H9 (cell line): ENCODE data around the gene DUOX1. TPM values are rescaled to one million over a fixed set of nuclear protein-coding genes. Genes with fewer than 3 reads are reported as not detected.

Experiments
- DNase-seq: peaks from one replicate; pipeline ENCODE4 v3.0.0-alpha.2; 2017
- H2AFZ ChIP-seq: one replicate; pipeline ENCODE4 v1.6.1; 2013; ENCODE audit warnings: mild to moderate bottlenecking, low read length, control low read depth, moderate library complexity
- H2AK5ac ChIP-seq: 2 replicates; pipeline ENCODE4 v1.6.1; 2013; ENCODE audit warnings: low read length, control low read depth, mixed read lengths; ENCODE audit not compliant: insufficient read length
- H2BK120ac ChIP-seq: one replicate; pipeline ENCODE4 v1.6.1; 2013; ENCODE audit warnings: low read depth, mild to moderate bottlenecking, low read length, control low read depth, inconsistent platforms; ENCODE audit not compliant: poor library complexity, severe bottlenecking
- H2BK12ac ChIP-seq: 2 replicates; pipeline ENCODE4 v1.6.1; 2013; ENCODE audit warnings: low read length, control low read depth, mixed read lengths, low read depth; ENCODE audit not compliant: insufficient read length
- H2BK15ac ChIP-seq: 2 replicates; pipeline ENCODE4 v1.6.1; 2013; ENCODE audit warnings: low read depth, low read length, control low read depth
- H2BK20ac ChIP-seq: one replicate; pipeline ENCODE4 v1.6.1; 2013; ENCODE audit warnings: low read depth, mild to moderate bottlenecking, low read length, control low read depth, inconsistent platforms; ENCODE audit not compliant: poor library complexity, severe bottlenecking
- H2BK5ac ChIP-seq: 2 replicates; pipeline ENCODE4 v1.6.1; 2013; ENCODE audit warnings: low read length, control low read depth, mixed read lengths; ENCODE audit not compliant: insufficient read length
- H3K14ac ChIP-seq: 2 replicates; pipeline ENCODE4 v1.6.1; 2013; ENCODE audit warnings: low read length, control low read depth; ENCODE audit not compliant: insufficient read depth
- H3K18ac ChIP-seq: 2 replicates; pipeline ENCODE4 v1.6.1; 2013; ENCODE audit warnings: low read depth, mild to moderate bottlenecking, mixed read lengths, low read length, control low read depth; ENCODE audit not compliant: insufficient read length
- H3K23ac ChIP-seq: 2 replicates; pipeline ENCODE4 v1.6.1; 2013; ENCODE audit warnings: low read length, control low read depth, mixed read lengths, low read depth; ENCODE audit not compliant: insufficient read length
- H3K23me2 ChIP-seq: 2 replicates; pipeline ENCODE4 v1.6.1; 2013; ENCODE audit warnings: low read depth, mild to moderate bottlenecking, mixed read lengths, low read length, control low read depth; ENCODE audit not compliant: insufficient read length, poor library complexity, severe bottlenecking
- H3K27ac ChIP-seq: 2 replicates; pipeline ENCODE4 v1.5.1; 2013; ENCODE audit warnings: low read length, control low read depth, mixed read lengths, low read depth; ENCODE audit not compliant: insufficient read length
- H3K27me3 ChIP-seq: 2 replicates; pipeline ENCODE4 v1.6.1; 2013; ENCODE audit warnings: low read length, control low read depth, inconsistent platforms; ENCODE audit not compliant: insufficient read depth
- H3K4ac ChIP-seq: 2 replicates; pipeline ENCODE4 v1.6.1; 2013; ENCODE audit warnings: low read depth, mild to moderate bottlenecking, control low read depth, inconsistent platforms, low read length, moderate library complexity
- H3K4me1 ChIP-seq: 2 replicates; pipeline ENCODE4 v1.6.1; 2013; ENCODE audit warnings: low read length, control low read depth, inconsistent platforms; ENCODE audit not compliant: insufficient read depth
- H3K4me2 ChIP-seq: 2 replicates; pipeline ENCODE4 v1.6.1; 2013; ENCODE audit warnings: low read length, control low read depth, mixed read lengths; ENCODE audit not compliant: insufficient read length, insufficient read depth
- H3K56ac ChIP-seq: 2 replicates; pipeline ENCODE4 v1.6.1; 2013; ENCODE audit warnings: low read depth, mild to moderate bottlenecking, mixed read lengths, low read length, control low read depth; ENCODE audit not compliant: insufficient read length
- H3K79me1 ChIP-seq: 2 replicates; pipeline ENCODE4 v1.6.1; 2013; ENCODE audit warnings: low read depth, mild to moderate bottlenecking, moderate library complexity, low read length, control low read depth, inconsistent platforms; ENCODE audit not compliant: insufficient read depth, poor library complexity, severe bottlenecking
- H3K79me2 ChIP-seq: 2 replicates; pipeline ENCODE4 v1.6.1; 2013; ENCODE audit warnings: low read length, control low read depth, inconsistent platforms; ENCODE audit not compliant: insufficient read depth
- H3K9ac ChIP-seq: 2 replicates; pipeline ENCODE4 v1.6.1; 2013; ENCODE audit warnings: low read length, control low read depth, mixed read lengths; ENCODE audit not compliant: insufficient read length; ENCODE audit errors: extremely low read depth
- H3K9me3 ChIP-seq: one replicate; pipeline ENCODE4 v1.6.1; 2013; ENCODE audit warnings: low read depth, low read length, inconsistent platforms; ENCODE audit not compliant: control insufficient read depth
- H3T11ph ChIP-seq: one replicate; pipeline ENCODE4 v1.6.1; 2013; ENCODE audit warnings: mild to moderate bottlenecking, low read length, control low read depth, inconsistent platforms
- H4K20me1 ChIP-seq: one replicate; pipeline ENCODE4 v1.6.1; 2013; ENCODE audit not compliant: control insufficient read depth, insufficient read length, insufficient read depth
- H4K5ac ChIP-seq: 2 replicates; pipeline ENCODE4 v1.6.1; 2013; ENCODE audit warnings: low read depth, mild to moderate bottlenecking, mixed read lengths, low read length, control low read depth; ENCODE audit not compliant: insufficient read length
- H4K8ac ChIP-seq: replicated peaks from 2 replicates; pipeline ENCODE4 v1.6.1; 2013; ENCODE audit warnings: low read length, control low read depth, mixed read lengths, low read depth; ENCODE audit not compliant: insufficient read length
- H4K91ac ChIP-seq: 2 replicates; pipeline ENCODE4 v1.6.1; 2013; ENCODE audit warnings: low read depth, mild to moderate bottlenecking, moderate library complexity, mixed read lengths, low read length, control low read depth; ENCODE audit not compliant: insufficient read length
- H3K27ac Mint-ChIP-seq, 3 experiments: 2 replicates in 2 of 3; 3 replicates in 1 of 3; pipeline ENCODE4 v1.8.0; 2020 to 2021; ENCODE audit warnings: mixed read lengths in 3 of 3, mild to moderate bottlenecking in 1 of 3, moderate library complexity in 1 of 3
- H3K27me3 Mint-ChIP-seq: 2 replicates; pipeline ENCODE4 v1.8.0; 2021; ENCODE audit warnings: low read depth, mild to moderate bottlenecking, moderate library complexity, mixed read lengths
- H3K36me3 Mint-ChIP-seq, 3 experiments: 2 replicates in 2 of 3; 3 replicates in 1 of 3; pipeline ENCODE4 v1.8.0; 2020 to 2021; ENCODE audit warnings: low read depth in 3 of 3, mixed read lengths in 3 of 3; ENCODE audit not compliant: insufficient read depth in 1 of 3
- H3K4me1 Mint-ChIP-seq, 2 experiments: 2 replicates each; pipeline ENCODE4 v1.8.0; 2020; ENCODE audit warnings: mixed read lengths in 2 of 2
- H3K4me3 Mint-ChIP-seq, 2 experiments: 2 replicates in 1 of 2; 3 replicates in 1 of 2; pipeline ENCODE4 v1.8.0; 2020 to 2021; ENCODE audit warnings: mild to moderate bottlenecking in 2 of 2, mixed read lengths in 2 of 2, moderate library complexity in 1 of 2
- H3K9me3 Mint-ChIP-seq, 2 experiments: 2 replicates in 1 of 2; 3 replicates in 1 of 2; pipeline ENCODE4 v1.8.0; 2020; ENCODE audit warnings: mild to moderate bottlenecking in 2 of 2, mixed read lengths in 2 of 2, moderate library complexity in 1 of 2
- WGBS: extraction: QIAGEN DNeasy Blood & Tissue Kit; methylation state at CpG from one replicate; pipeline ENCODE4 v1.1.7; 2013; ENCODE audit warnings: missing lambda C conversion rate, low lambda C conversion rate, mixed read lengths; ENCODE audit not compliant: insufficient read length; ENCODE audit errors: extremely low coverage; 5-methylcytosine and 5-hydroxymethylcytosine counted together
- total RNA-seq: library from RNA; stranded (reverse); gene quantifications from 2 replicates; pipeline ENCODE4 v1.2.1, GENCODE V29; 2021
- TF ChIP-seq, protein P1 (sequence below): fragments of 200-600 bp; sonication (generic); conservative IDR thresholded peaks from 3 replicates; pipeline ENCODE4 v1.8.0; 2021; ENCODE audit warnings: antibody characterized with exemption, mild to moderate bottlenecking

Gene DUOX1
- total RNA-seq, 1 experiment from 2014 or later = 2.6 TPM

DNA sequence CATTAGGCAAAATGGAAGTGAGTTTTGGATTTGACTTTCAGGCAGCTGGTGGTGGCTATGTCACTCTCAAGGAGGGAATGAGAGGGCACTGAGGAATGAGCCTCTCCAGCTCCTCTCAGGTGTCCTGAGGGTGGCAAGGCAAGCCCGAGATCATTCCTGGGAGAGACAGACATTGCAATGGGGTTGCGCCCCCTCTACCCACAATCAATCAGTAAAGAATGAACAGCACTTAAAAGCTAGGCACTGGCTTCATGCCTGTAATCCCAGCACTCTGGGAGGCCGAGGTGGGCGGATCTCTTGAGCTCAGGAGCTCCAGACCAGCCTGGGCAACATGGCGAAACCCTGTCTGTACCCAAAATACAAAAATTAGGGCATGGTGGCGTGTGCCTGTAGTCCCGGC lies 72.1 kb downstream of the DUOX1 start:
- Mint-ChIP-seq H3K4me3 (no peak overlapping the region), H3K9me3 (peaks cover 0 to 6% of the 10 kb centered on the region in 2 experiments; a peak in 3 of 5 replicates), H3K4me1 (peaks cover 12 to 15% of the 10 kb centered on the region in 2 experiments), H3K27ac (peak overlapping the region in 1 of 3 experiments; percentile 44; a peak in 2 of 7 replicates), H3K36me3 (no peaks in the 10 kb centered on the region; a peak in 1 of 7 replicates), H3K27me3 (peaks cover 10% of the 10 kb centered on the region)
- Histone ChIP-seq H4K8ac (no peak overlapping the region), H3K18ac (no peak overlapping the region), H2BK20ac (no peak overlapping the region), H2AFZ (no peak overlapping the region), H2BK5ac (no peak overlapping the region), H2AK5ac (no peak overlapping the region), H3K4ac (no peak overlapping the region), H3K79me1 (no peaks in the 10 kb centered on the region), H3K4me1 (no peaks in the 10 kb centered on the region), H3K4me2 (no peak overlapping the region), H3T11ph (no peak overlapping the region), H3K23ac (no peak overlapping the region), H3K27me3 (no peaks in the 10 kb centered on the region), H4K91ac (no peak overlapping the region), H2BK12ac (no peak overlapping the region), H2BK15ac (no peak overlapping the region), H4K20me1 (no peaks in the 10 kb centered on the region), H3K56ac (no peak overlapping the region), H3K23me2 (peaks cover 14% of the 10 kb centered on the region), H3K79me2 (no peaks in the 10 kb centered on the region), H3K27ac (no peak overlapping the region), H3K14ac (no peak overlapping the region), H3K9ac (no peak overlapping the region), H3K9me3 (no peaks in the 10 kb centered on the region), H2BK120ac (no peak overlapping the region), H4K5ac (no peak overlapping the region)
- no peak for DNase-seq
- no CpG with 5 or more reads among the region's 7 CpGs for WGBS
- TF ChIP-seq, protein P1, sequence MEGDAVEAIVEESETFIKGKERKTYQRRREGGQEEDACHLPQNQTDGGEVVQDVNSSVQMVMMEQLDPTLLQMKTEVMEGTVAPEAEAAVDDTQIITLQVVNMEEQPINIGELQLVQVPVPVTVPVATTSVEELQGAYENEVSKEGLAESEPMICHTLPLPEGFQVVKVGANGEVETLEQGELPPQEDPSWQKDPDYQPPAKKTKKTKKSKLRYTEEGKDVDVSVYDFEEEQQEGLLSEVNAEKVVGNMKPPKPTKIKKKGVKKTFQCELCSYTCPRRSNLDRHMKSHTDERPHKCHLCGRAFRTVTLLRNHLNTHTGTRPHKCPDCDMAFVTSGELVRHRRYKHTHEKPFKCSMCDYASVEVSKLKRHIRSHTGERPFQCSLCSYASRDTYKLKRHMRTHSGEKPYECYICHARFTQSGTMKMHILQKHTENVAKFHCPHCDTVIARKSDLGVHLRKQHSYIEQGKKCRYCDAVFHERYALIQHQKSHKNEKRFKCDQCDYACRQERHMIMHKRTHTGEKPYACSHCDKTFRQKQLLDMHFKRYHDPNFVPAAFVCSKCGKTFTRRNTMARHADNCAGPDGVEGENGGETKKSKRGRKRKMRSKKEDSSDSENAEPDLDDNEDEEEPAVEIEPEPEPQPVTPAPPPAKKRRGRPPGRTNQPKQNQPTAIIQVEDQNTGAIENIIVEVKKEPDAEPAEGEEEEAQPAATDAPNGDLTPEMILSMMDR = no peak
